ENCODE measurements around the gene RAB11FIP4. TPM values are rescaled to one million over a fixed set of nuclear protein-coding genes. Genes with fewer than 3 reads are reported as not detected.
A peak's percentile ranks its signal among the peaks of the same experiment; 100 is the strongest.

The RAB11FIP4 gene
- total RNA-seq, 1 donor from 2014 or later, result 0.99 TPM

- DNase-seq (ENCODE audit: extremely low spot score, unreplicated experiment), result no peak
- TF ChIP-seq CTCF (IDR thresholded peaks at IDR 0.05), result no peak
- Mint-ChIP-seq H3K4me3 (ENCODE audit: unreplicated experiment) (no peak overlapping the region), H3K9me3 (ENCODE audit: unreplicated experiment) (no peaks in the 10 kb centered on the region), H3K27ac (ENCODE audit: unreplicated experiment) (no peak overlapping the region), H3K4me1 (ENCODE audit: unreplicated experiment) (no peaks in the 10 kb centered on the region), H3K36me3 (ENCODE audit: unreplicated experiment) (no peaks in the 10 kb centered on the region), H3K27me3 (ENCODE audit: unreplicated experiment) (peaks cover 20% of the 10 kb centered on the region)
These were observed 115.0 kb downstream of the RAB11FIP4 start for GRCh38 chr17:31506517-31506916.

- H3K4me1 Mint-ChIP-seq (ENCODE audit: unreplicated experiment), result no peaks in the 10 kb centered on the region
- H3K27ac Mint-ChIP-seq (ENCODE audit: unreplicated experiment), result no peak overlapping the region
- no peaks in the 10 kb centered on the region for H3K9me3 Mint-ChIP-seq (ENCODE audit: unreplicated experiment)
- H3K4me3 Mint-ChIP-seq (ENCODE audit: unreplicated experiment), result no peak overlapping the region
- no peak for DNase-seq (ENCODE audit: extremely low spot score, unreplicated experiment)
- TF ChIP-seq CTCF (IDR thresholded peaks at IDR 0.05), result peak; percentile 21
- no peaks in the 10 kb centered on the region for H3K36me3 Mint-ChIP-seq (ENCODE audit: unreplicated experiment)
- H3K27me3 Mint-ChIP-seq (ENCODE audit: unreplicated experiment), result peaks cover 20% of the 10 kb centered on the region
These were observed 117.0 kb downstream of the RAB11FIP4 start for GRCh38 chr17:31508288-31509094.

GRCh38 chr17:31509095-31509804, 117.8 kb downstream of the RAB11FIP4 start:
- no peak for DNase-seq (ENCODE audit: extremely low spot score, unreplicated experiment)
- no peak for TF ChIP-seq CTCF (IDR thresholded peaks at IDR 0.05)
- Mint-ChIP-seq H3K36me3 (ENCODE audit: unreplicated experiment) (no peaks in the 10 kb centered on the region), H3K27me3 (ENCODE audit: unreplicated experiment) (peaks cover 20% of the 10 kb centered on the region), H3K4me1 (ENCODE audit: unreplicated experiment) (no peaks in the 10 kb centered on the region), H3K4me3 (ENCODE audit: unreplicated experiment) (no peak overlapping the region), H3K9me3 (ENCODE audit: unreplicated experiment) (no peaks in the 10 kb centered on the region), H3K27ac (ENCODE audit: unreplicated experiment) (no peak overlapping the region)

GRCh38 chr17:31509805-31510177, 118.3 kb downstream of the RAB11FIP4 start:
- Mint-ChIP-seq H3K27me3 (ENCODE audit: unreplicated experiment) (peaks cover 20% of the 10 kb centered on the region), H3K4me1 (ENCODE audit: unreplicated experiment) (no peaks in the 10 kb centered on the region), H3K4me3 (ENCODE audit: unreplicated experiment) (no peak overlapping the region), H3K36me3 (ENCODE audit: unreplicated experiment) (no peaks in the 10 kb centered on the region), H3K27ac (ENCODE audit: unreplicated experiment) (no peak overlapping the region), H3K9me3 (ENCODE audit: unreplicated experiment) (no peaks in the 10 kb centered on the region)
- DNase-seq (ENCODE audit: extremely low spot score, unreplicated experiment), result no peak
- TF ChIP-seq CTCF (IDR thresholded peaks at IDR 0.05), result no peak

All from osteocyte (in vitro differentiated cells).